Measurements from ENCODE around the gene CPB2. TPM values are rescaled to one million over a fixed set of nuclear protein-coding genes. Genes with fewer than 3 reads are reported as not detected.

CPB2 gene
- total and polyA plus RNA-seq, 9 of the 15 experiments (the other 6 are each of a cell fraction or from before 2014, with no cell fraction given) = 0.03 to 0.16 (median 0.07) TPM; not detected in 6

- H3K9ac ChIP-seq (ENCODE audit: insufficient read depth in 1 of 2, low read depth in 2 of 2, low read length in 2 of 2) = no peak overlapping the region
- TF ChIP-seq TAF15 (IDR thresholded peaks at IDR 0.05; ENCODE audit: low read depth, low read length) = no peak
- TF ChIP-seq ZNF668 (CRISPR knock-in tag; IDR thresholded peaks at IDR 0.05) = no peak
- TF ChIP-seq, protein P1, sequence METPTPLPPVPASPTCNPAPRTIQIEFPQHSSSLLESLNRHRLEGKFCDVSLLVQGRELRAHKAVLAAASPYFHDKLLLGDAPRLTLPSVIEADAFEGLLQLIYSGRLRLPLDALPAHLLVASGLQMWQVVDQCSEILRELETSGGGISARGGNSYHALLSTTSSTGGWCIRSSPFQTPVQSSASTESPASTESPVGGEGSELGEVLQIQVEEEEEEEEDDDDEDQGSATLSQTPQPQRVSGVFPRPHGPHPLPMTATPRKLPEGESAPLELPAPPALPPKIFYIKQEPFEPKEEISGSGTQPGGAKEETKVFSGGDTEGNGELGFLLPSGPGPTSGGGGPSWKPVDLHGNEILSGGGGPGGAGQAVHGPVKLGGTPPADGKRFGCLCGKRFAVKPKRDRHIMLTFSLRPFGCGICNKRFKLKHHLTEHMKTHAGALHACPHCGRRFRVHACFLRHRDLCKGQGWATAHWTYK (CRISPR knock-in tag; IDR thresholded peaks at IDR 0.05) = no peak
- TF ChIP-seq, protein P2, sequence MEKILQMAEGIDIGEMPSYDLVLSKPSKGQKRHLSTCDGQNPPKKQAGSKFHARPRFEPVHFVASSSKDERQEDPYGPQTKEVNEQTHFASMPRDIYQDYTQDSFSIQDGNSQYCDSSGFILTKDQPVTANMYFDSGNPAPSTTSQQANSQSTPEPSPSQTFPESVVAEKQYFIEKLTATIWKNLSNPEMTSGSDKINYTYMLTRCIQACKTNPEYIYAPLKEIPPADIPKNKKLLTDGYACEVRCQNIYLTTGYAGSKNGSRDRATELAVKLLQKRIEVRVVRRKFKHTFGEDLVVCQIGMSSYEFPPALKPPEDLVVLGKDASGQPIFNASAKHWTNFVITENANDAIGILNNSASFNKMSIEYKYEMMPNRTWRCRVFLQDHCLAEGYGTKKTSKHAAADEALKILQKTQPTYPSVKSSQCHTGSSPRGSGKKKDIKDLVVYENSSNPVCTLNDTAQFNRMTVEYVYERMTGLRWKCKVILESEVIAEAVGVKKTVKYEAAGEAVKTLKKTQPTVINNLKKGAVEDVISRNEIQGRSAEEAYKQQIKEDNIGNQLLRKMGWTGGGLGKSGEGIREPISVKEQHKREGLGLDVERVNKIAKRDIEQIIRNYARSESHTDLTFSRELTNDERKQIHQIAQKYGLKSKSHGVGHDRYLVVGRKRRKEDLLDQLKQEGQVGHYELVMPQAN (IDR thresholded peaks at IDR 0.05; ENCODE audit: borderline replicate concordance) = no peak
- no peak for TF ChIP-seq MCM7 (IDR thresholded peaks at IDR 0.05)
- TF ChIP-seq RAD51 (IDR thresholded peaks at IDR 0.05; ENCODE audit: borderline replicate concordance, low read depth) = no peak
- TF ChIP-seq THRAP3 (IDR thresholded peaks at IDR 0.05; ENCODE audit: borderline replicate concordance) = no peak
- no peak for TF ChIP-seq SIRT6 (IDR thresholded peaks at IDR 0.05; ENCODE audit: low read depth, low read length)
- TF ChIP-seq, protein P3, sequence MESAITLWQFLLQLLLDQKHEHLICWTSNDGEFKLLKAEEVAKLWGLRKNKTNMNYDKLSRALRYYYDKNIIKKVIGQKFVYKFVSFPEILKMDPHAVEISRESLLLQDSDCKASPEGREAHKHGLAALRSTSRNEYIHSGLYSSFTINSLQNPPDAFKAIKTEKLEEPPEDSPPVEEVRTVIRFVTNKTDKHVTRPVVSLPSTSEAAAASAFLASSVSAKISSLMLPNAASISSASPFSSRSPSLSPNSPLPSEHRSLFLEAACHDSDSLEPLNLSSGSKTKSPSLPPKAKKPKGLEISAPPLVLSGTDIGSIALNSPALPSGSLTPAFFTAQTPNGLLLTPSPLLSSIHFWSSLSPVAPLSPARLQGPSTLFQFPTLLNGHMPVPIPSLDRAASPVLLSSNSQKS (CRISPR knock-in tag; IDR thresholded peaks at IDR 0.05) = no peak
- TF ChIP-seq NFATC3 (IDR thresholded peaks at IDR 0.05) = no peak
- no peaks in the 10 kb centered on the region for H3K9me1 ChIP-seq (ENCODE audit: control insufficient read depth, insufficient read depth, low read length)
- FAIRE-seq (no peak), DNase-seq (ENCODE audit: extremely low read depth in 1 of 4, low spot score in 3 of 4) (no peak), ATAC-seq (no peak)
- CTCF ChIA-PET (ENCODE audit: low intra/inter-chr PET ratio) = no interaction called here
- no peaks in the 10 kb centered on the region for H4K20me1 ChIP-seq (replicated peaks; ENCODE audit: control insufficient read depth, insufficient read depth, low read length)
- H3K79me2 ChIP-seq (ENCODE audit: control insufficient read depth, insufficient read depth, low read length) = peaks cover 8% of the 10 kb centered on the region; the same call in 2 of the 3 replicates
- H3K36me3 ChIP-seq (ENCODE audit: control insufficient read depth, insufficient read depth, low read length) = peaks cover 28% of the 10 kb centered on the region
- 59% methylated on average over 2 of the region's 2 CpGs for WGBS (ENCODE audit: insufficient coverage, low coverage, missing lambda C conversion rate)
- H3K4me2 ChIP-seq (ENCODE audit: insufficient read depth, low read length) = no peak overlapping the region
- H3K27ac ChIP-seq (ENCODE audit: extremely low read depth, low read depth, low read length) = no peak overlapping the region
- no peak overlapping the region for H2AFZ ChIP-seq (ENCODE audit: low read depth, low read length)
- BruUV-seq (replicated peaks) = no TSS peak
- intact Hi-C loops (cut with micrococcal nuclease) (no loop called here), in situ Hi-C loops (cut with MboI) (no loop called here)
- POLR2A ChIA-PET = no interaction called here
- no peaks in the 10 kb centered on the region for H3K9me3 ChIP-seq (replicated peaks; ENCODE audit: control insufficient read depth, insufficient read depth, low read depth, low read length)
- H3K4me3 ChIP-seq = no peak overlapping the region
- no peaks in the 10 kb centered on the region for H3K27me3 ChIP-seq (ENCODE audit: control insufficient read depth in 2 of 2, insufficient read depth in 2 of 2, low read length in 2 of 2)
- H3K4me1 ChIP-seq (replicated peaks in 1 of 2; ENCODE audit: control insufficient read depth in 2 of 2, insufficient read depth in 2 of 2, low read length in 2 of 2) = no peaks in the 10 kb centered on the region
These were observed 64.1 kb downstream of the CPB2 start for GRCh38 chr13:46040763-46041162.
